Measurements from ENCODE around the gene AKIP1. TPM values are rescaled to one million over a fixed set of nuclear protein-coding genes. Genes with fewer than 3 reads are reported as not detected.
"Not testable (repeated sequence)": the region's sequence is repeated elsewhere in the genome, so short reads cannot be mapped to it uniquely, and the experiment has no call there.

The AKIP1 gene
- total and polyA plus RNA-seq, 10 of the 15 experiments (the other 5 are each of a cell fraction or from before 2014, with no cell fraction given) = 5.1 to 38.9 (median 30.5) TPM

DNA sequence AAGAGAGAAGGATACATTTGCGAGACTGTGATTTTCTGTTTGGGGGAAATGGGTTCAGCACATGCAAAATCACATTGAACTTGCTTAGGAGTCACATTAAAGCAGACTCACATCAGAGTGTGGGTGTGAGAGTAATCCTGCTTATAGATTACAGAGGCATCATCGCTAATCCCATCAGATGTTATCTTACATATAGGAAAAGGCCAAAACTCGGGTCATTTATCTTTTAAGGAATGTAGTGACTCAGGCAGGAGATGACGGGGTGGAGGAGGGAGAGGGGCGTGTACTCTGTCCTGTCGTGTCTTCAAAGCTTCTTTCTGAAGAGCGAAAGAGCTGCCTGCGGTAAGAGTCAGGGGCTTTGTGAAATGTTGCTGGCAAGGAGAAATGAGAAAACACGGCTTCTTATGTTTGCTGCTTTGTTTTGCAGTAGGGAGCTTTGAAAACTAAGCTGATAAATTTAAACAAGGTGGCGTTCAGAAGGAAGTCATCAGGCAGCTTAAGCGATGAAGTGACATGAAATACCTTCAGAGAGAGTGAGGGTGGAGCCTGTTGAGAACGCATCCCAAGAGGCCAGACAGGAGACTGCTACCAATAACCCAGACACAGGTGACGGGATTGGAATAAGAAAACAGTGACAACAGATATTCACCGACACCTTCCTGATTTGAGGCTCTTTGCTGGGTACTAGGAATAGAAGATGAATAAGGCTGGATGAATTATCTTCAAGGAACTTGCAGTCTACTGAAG lies 23.9 kb downstream of the AKIP1 start (continued):
- TF ChIP-seq BCL3 (IDR thresholded peaks at IDR 0.05; ENCODE audit: borderline replicate concordance, insufficient read depth, low read depth, low read length, poor library complexity, severe bottlenecking) = no peak

- BruUV-seq (replicated peaks) = not testable (repeated sequence)
Observed at GRCh38 chr11:8935789-8936188, 24.8 kb downstream of the AKIP1 start.

More at GRCh38 chr11:8935789-8936188, 24.8 kb downstream of the AKIP1 start:
- POLR2A ChIA-PET = interaction anchor here (0.9 kb wide), 1 partner anchor 24 kb away, joined by 3 read pairs; no protein-coding TSS in a partner anchor
- FAIRE-seq; RAD21 ChIA-PET (ENCODE audit: unreplicated experiment); H3K27ac ChIP-seq (ENCODE audit: control insufficient read depth, insufficient read depth); H3K4me1 ChIP-seq (ENCODE audit: control insufficient read depth, insufficient read depth, low read length); H3K9me3 ChIP-seq (replicated peaks; ENCODE audit: control insufficient read depth, insufficient read depth, low read length); H3K79me2 ChIP-seq (ENCODE audit: control insufficient read depth, insufficient read depth, low read length); H3K9ac ChIP-seq (ENCODE audit: control insufficient read depth, insufficient read depth, low read length); in situ Hi-C loops (cut with MboI); H2AFZ ChIP-seq (ENCODE audit: control insufficient read depth, low read depth, low read length); intact Hi-C loops (cut with micrococcal nuclease; ENCODE audit: unreplicated experiment); H3K27me3 ChIP-seq (replicated peaks in 1 of 2; ENCODE audit: control insufficient read depth in 2 of 2, insufficient read depth in 2 of 2, low read length in 1 of 2); ATAC-seq; H3K4me2 ChIP-seq (ENCODE audit: control insufficient read depth, insufficient read depth); DNase-seq (ENCODE audit: low read depth, low spot score); H3K4me3 ChIP-seq; H4K20me1 ChIP-seq (ENCODE audit: control insufficient read depth, insufficient read depth); H3K36me3 ChIP-seq (ENCODE audit: control insufficient read depth in 2 of 2, insufficient read depth in 2 of 2, low read length in 1 of 2): not testable (repeated sequence)
- WGBS (ENCODE audit: insufficient coverage, insufficient replicate concordance, low lambda C conversion rate, missing lambda C conversion rate) = 50% methylated on average over 2 of the region's 2 CpGs
- CTCF ChIA-PET = interaction anchor here (4.8 kb wide), 1 partner anchor 24 kb away, joined by 30 read pairs; no protein-coding TSS in a partner anchor
- SMC1A ChIA-PET (ENCODE audit: uncharacterized antibody, unreplicated experiment) = interaction anchor here (1.0 to 2.3 kb wide), 3 partner anchors 14 to 24 kb away, joined by 5 to 6 read pairs (median 6); no protein-coding TSS in a partner anchor
